ENCODE measurements around the gene CCDC77.

The CCDC77 gene

GRCh38 chr12:454833-455232 is 53.4 kb downstream of the CCDC77 start:
- DNase-seq = no peak

- DNase-seq = no peak
These were observed 54.4 kb downstream of the CCDC77 start for GRCh38 chr12:455821-456220.

GRCh38 chr12:457676-458075 is 56.2 kb downstream of the CCDC77 start:
- no peak for DNase-seq

GRCh38 chr12:459050-459429 is 57.6 kb downstream of the CCDC77 start:
- DNase-seq = no peak

- DNase-seq = no peak
These were observed 58.2 kb downstream of the CCDC77 start, which contains the start of gene B4GALNT3 for GRCh38 chr12:459430-460258. TSS of gene B4GALNT3 (plus strand) at chr12:459939. CDS start at chr12:460377, 438 bp downstream.

- no peak for DNase-seq
These were observed 59.1 kb downstream of the CCDC77 start for GRCh38 chr12:460261-461230.

- no peak for DNase-seq
These were observed 60.0 kb downstream of the CCDC77 start for GRCh38 chr12:461425-461824.

GRCh38 chr12:462936-463705 is 61.7 kb downstream of the CCDC77 start:
- no peak for DNase-seq

GRCh38 chr12:464484-465267 is 63.2 kb downstream of the CCDC77 start:
- no peak for DNase-seq

- no peak for DNase-seq
These were observed 64.6 kb downstream of the CCDC77 start for GRCh38 chr12:466039-466438.

GRCh38 chr12:466762-467161 is 65.3 kb downstream of the CCDC77 start:
- DNase-seq = no peak

- DNase-seq = no peak
These were observed 66.1 kb downstream of the CCDC77 start for GRCh38 chr12:467591-467990.

- DNase-seq = no peak
These were observed 67.4 kb downstream of the CCDC77 start for GRCh38 chr12:468671-469389.

GRCh38 chr12:470133-470532 is 68.7 kb downstream of the CCDC77 start:
- DNase-seq = no peak

- no peak for DNase-seq
These were observed 71.8 kb downstream of the CCDC77 start for GRCh38 chr12:473198-473597.

- no peak for DNase-seq
These were observed 72.6 kb downstream of the CCDC77 start for GRCh38 chr12:473863-474577.

- DNase-seq = no peak
These were observed 73.8 kb downstream of the CCDC77 start for GRCh38 chr12:475286-475685.

GRCh38 chr12:479161-479560 is 77.7 kb downstream of the CCDC77 start:
- DNase-seq = no peak

- no peak for DNase-seq
These were observed 79.7 kb downstream of the CCDC77 start for GRCh38 chr12:480831-481816.
